DMS114 treated with DMSO at 0.1 percent for 48 hours (cell line): ENCODE data around the gene SLC20A1.
"Not testable (repeated sequence)": the region's sequence is repeated elsewhere in the genome, so short reads cannot be mapped to it uniquely, and the experiment has no call there.

Experiments
- DNase-seq: peaks from one replicate; lab custom pipeline; 2025; ENCODE audit not compliant: unreplicated experiment; lab: John Stamatoyannopoulos, UW

The SLC20A1 gene

GRCh38 chr2:112646102-112646719 is 472 bp downstream of the SLC20A1 start:
- DNase-seq: no peak

- DNase-seq: peak; percentile 6
Observed at GRCh38 chr2:112646791-112647689, 1.3 kb downstream of the SLC20A1 start.

GRCh38 chr2:112648081-112648480 is 2.3 kb downstream of the SLC20A1 start:
- no peak for DNase-seq

- DNase-seq: no peak
Observed at GRCh38 chr2:112656679-112657078, 10.9 kb downstream of the SLC20A1 start.

DNA sequence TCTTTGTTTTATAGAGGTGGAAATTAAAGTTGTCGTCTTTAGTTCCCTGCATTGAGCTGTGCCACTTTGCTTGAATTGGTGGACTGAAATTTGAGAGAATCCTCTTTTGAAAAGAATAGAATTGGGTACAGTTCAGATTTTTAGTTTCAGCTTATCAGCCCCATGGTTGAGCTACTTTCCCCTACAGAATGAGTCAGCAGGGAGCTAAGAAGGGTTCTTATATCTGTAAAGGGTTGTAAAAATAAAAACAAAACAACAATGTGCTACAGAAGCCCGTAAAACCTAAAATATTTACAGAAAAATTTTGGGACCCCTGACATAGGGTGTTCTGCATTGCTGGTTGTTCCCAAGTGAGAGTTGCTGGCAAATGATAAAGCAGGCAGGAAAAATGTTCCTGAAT is 12.6 kb downstream of the SLC20A1 start:
- DNase-seq: no peak

DNA sequence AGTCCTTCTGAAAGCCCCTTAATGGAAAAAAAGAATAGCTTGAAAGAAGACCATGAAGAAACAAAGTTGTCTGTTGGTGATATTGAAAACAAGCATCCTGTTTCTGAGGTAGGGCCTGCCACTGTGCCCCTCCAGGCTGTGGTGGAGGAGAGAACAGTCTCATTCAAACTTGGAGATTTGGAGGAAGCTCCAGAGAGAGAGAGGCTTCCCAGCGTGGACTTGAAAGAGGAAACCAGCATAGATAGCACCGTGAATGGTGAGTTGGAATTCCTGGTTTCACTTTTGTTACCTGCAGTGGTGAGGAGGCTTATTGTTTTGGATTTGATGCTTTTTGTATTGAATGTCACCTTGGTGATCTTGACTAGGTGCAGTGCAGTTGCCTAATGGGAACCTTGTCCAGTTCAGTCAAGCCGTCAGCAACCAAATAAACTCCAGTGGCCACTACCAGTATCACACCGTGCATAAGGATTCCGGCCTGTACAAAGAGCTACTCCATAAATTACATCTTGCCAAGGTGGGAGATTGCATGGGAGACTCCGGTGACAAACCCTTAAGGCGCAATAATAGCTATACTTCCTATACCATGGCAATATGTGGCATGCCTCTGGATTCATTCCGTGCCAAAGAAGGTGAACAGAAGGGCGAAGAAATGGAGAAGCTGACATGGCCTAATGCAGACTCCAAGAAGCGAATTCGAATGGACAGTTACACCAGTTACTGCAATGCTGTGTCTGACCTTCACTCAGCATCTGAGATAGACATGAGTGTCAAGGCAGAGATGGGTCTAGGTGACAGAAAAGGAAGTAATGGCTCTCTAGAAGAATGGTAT is 13.3 kb downstream of the SLC20A1 start:
- DNase-seq: no peak

- DNase-seq: no peak
Observed at GRCh38 chr2:112660138-112660537, 14.4 kb downstream of the SLC20A1 start.

DNA sequence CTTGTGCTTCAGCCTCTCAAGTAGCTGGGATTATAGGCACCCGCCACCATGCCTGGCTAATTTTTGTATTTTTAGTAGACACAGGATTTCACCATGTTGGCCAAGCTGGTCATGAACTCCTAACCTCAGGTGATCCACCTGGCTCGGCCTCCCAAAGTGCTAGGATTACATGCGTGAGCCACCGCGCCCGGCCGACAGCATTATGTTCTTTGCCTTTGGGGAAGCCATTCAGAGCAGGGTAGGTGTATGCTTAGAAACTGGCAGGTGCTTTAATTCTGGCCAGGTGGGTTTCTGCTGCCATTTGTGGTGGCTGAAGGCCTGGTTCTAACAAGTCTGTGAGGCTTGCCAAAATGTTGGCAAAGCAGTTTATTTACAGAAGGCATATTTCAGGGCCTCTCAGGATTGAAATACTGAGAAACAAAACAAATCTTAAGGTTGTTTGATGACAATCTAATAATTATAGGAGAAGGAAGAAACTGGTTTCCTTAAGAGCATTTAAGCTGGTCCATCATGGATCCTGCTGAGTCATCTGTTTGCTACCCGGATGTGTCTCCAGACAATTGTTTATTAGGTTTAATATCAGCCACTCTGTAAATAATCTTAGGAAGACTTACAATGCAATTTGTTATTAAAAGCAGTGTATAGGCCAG is 16.0 kb downstream of the SLC20A1 start:
- DNase-seq: no peak

GRCh38 chr2:112662704-112663103 is 17.0 kb downstream of the SLC20A1 start:
- no peak for DNase-seq

- DNase-seq: no peak
Observed at GRCh38 chr2:112664689-112665088, 18.9 kb downstream of the SLC20A1 start.

GRCh38 chr2:112665113-112665780 is 19.5 kb downstream of the SLC20A1 start:
- no peak for DNase-seq

GRCh38 chr2:112666761-112667122 is 21.0 kb downstream of the SLC20A1 start:
- DNase-seq: no peak

- not testable (repeated sequence) for DNase-seq
Observed at GRCh38 chr2:112667540-112667939, 21.8 kb downstream of the SLC20A1 start.

DNA sequence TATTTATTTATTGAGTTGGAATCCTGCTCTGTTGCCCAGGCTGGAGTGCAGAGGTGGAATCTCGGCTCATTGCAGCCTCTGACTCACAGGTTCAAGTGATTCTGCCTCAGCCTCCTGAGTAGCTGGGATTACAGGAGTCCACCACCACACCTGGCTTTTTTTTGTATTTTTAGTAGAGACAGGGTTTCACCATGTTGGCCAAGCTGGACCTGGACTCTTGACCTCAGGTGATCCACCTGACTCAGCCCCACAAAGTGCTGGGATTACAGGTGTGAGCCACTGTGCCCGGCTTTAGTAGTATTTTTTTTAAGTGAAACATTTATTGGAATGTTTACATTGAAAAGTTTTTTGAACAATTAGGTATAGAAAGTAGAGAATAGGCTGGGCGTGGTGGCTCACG is 23.9 kb downstream of the SLC20A1 start:
- no peak for DNase-seq

GRCh38 chr2:112670252-112671022 is 24.7 kb downstream of the SLC20A1 start:
- DNase-seq: no peak

DNA sequence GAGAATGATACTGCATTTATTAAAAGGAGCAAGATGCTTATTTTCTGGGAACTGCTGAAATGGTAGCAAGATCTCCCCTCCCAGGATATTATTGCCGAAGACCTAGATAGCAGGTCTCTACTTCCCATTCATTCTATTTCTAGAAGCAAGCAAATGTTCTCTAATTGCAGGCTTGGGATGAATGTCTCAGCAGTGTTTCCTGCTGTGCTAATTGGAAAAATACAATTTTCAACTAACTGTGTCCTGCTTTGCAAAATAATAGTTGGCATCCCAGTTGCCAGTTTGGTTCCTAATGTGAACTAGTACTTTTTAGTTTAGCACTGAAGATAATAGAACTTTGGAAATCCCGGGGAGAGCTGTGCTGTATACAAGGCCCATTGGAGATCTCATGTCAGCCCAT is 26.1 kb downstream of the SLC20A1 start:
- DNase-seq: no peak

DNA sequence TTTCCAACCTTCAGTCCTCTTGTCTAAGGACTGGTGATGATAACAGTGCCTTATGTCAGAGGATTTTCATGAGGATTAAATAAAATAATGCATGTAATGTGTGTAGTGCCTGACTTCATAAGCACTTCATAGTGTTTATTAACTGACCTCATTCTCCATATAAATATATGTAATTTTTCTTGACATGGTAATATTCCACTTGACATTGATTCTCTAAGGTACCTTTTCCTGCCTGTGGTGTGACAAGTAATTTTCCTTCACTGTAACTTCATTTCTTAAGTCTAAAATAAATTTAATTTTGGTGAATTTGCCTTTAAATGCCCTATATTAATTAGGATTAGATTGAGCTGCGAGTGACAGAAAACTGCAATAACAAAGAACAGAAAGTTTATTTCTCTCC is 27.3 kb downstream of the SLC20A1 start:
- no peak for DNase-seq

DNA sequence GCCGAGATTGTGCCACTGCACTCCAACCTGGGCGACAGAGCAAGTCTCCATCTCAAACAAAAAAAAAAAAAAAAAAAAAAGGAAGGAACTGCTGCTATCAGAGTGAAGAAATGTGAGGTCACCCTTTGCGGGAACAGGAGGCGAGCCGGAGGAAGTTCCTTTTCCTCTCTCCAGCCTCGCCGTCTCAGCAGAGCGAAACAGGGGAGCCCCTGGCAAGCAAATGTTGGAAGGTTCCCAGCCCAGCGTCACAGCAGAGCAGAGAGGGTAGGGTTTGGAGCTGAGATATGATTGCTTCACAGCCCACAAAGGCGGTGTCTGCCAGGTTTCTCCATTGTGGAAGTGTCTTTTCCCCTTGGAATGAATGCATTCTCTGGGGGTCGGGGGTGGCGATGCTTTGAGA is 28.5 kb downstream of the SLC20A1 start:
- DNase-seq: no peak

DNA sequence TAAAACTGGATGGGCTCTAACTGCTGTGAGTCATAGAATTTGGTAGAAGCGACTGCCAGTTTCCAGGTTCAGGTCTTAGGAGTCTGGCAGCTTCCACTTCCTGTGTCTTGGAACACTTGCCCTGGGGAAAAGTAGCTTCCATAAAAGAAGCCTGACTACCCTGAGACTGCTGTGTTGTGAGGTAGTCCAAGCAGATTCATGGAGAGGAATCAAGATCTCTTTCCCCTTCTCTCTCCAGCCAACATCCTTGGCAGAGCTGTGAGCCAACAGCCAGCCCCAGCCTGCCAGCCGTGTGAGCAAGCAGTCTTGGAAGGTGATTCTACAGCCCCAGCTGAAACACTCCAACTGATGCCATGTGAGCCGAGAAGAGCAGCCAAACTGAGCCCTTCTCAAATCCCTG is 33.7 kb downstream of the SLC20A1 start:
- DNase-seq: no peak

GRCh38 chr2:112680666-112681101 is 34.9 kb downstream of the SLC20A1 start:
- DNase-seq: no peak
